Thymus (tissue), 11 donors: Measurements from ENCODE around the gene LY9. TPM values are rescaled to one million over a fixed set of nuclear protein-coding genes. Genes with fewer than 3 reads are reported as not detected.

Experiments used
- DNase-seq, 9 donors: peaks; one replicate each; pipeline ENCODE4 v3.0.0-alpha.2; 2013; ENCODE audit warnings: low spot score in 9 of 9, low read depth in 6 of 9, missing footprints in 1 of 9
- H3K27ac ChIP-seq, 2 donors: one replicate each; pipeline ENCODE4 v1.5.1; 2013; ENCODE audit warnings: control low read depth in 1 of 2, low read depth in 1 of 2, low read length in 1 of 2, mild to moderate bottlenecking in 1 of 2, moderate library complexity in 1 of 2
- H3K27me3 ChIP-seq, 2 donors: one replicate each; pipeline ENCODE4 v1.5.1; 2013; ENCODE audit warnings: low read length in 1 of 2; ENCODE audit not compliant: control insufficient read depth in 2 of 2, insufficient read depth in 1 of 2
- H3K36me3 ChIP-seq, 2 donors: one replicate each; pipeline ENCODE4 v1.5.1; 2013; ENCODE audit warnings: low read length in 1 of 2, mild to moderate bottlenecking in 1 of 2, moderate library complexity in 1 of 2; ENCODE audit not compliant: control insufficient read depth in 2 of 2, insufficient read depth in 2 of 2
- H3K4me1 ChIP-seq, 2 donors: one replicate each; pipeline ENCODE4 v1.5.1; 2013; ENCODE audit warnings: low read length in 2 of 2; ENCODE audit not compliant: control insufficient read depth in 2 of 2, insufficient read depth in 2 of 2
- H3K4me3 ChIP-seq, 2 donors: one replicate each; pipeline ENCODE4 v1.5.1; 2013; ENCODE audit warnings: low read length in 2 of 2, control low read depth in 1 of 2, mild to moderate bottlenecking in 1 of 2
- H3K9me3 ChIP-seq, 2 donors: one replicate each; pipeline ENCODE4 v1.5.1; 2013; ENCODE audit warnings: low read length in 1 of 2, mild to moderate bottlenecking in 1 of 2; ENCODE audit not compliant: control insufficient read depth in 2 of 2, insufficient read depth in 1 of 2
- WGBS: extraction: QIAGEN DNeasy Blood & Tissue Kit; methylation state at CpG from one replicate; pipeline ENCODE4 v1.1.7; 2013; 5-methylcytosine and 5-hydroxymethylcytosine counted together
- polyA plus RNA-seq: library from polyadenylated mRNA; stranded (reverse); fragments of 200-250 nt; gene quantifications from one replicate; pipeline ENCODE4 v1.2.3, GENCODE V29; 2013
- total RNA-seq: library from RNA; stranded (reverse); fragments of 120-200 nt; gene quantifications from one replicate; pipeline ENCODE4 v1.2.4, GENCODE V29; 2013
- donor health status: healthy.

Gene LY9
- total and polyA plus RNA-seq, 2 donors: 25.3 to 28.6 TPM

DNA sequence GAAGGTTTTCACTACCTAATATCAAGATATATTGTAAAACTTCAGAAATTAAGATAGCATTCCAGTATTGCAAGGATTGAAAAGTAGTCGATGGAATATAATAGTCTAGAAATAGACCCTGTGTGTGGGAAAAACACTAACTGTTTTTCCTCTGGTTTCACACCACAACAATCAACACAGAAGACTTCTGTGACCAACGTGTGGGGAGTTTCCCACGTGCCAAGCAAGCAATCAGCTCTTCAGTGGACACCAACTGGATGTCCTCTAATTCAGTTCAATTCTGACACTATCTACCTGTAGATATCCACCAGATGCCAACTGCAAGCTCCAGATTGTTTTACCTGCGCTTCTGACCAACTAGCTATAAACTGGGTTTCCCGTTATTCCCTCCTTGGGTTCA lies 54.6 kb downstream of the LY9 start:
- WGBS: 49% methylated on average over 5 of the region's 5 CpGs
- Histone ChIP-seq H3K9me3 (no peaks in the 10 kb centered on the region), H3K4me3 (no peak overlapping the region), H3K36me3 (no peaks in the 10 kb centered on the region), H3K27ac (no peak overlapping the region), H3K27me3 (no peaks in the 10 kb centered on the region), H3K4me1 (peaks cover 9 to 17% of the 10 kb centered on the region in 2 donors)
- DNase-seq: no peak

GRCh38 chr1:160850993-160851392 lies 55.0 kb downstream of the LY9 start:
- Histone ChIP-seq H3K27me3 (no peaks in the 10 kb centered on the region), H3K9me3 (no peaks in the 10 kb centered on the region), H3K27ac (no peak overlapping the region), H3K4me3 (no peak overlapping the region), H3K36me3 (no peaks in the 10 kb centered on the region), H3K4me1 (peaks cover 14 to 21% of the 10 kb centered on the region in 2 donors)
- DNase-seq: no peak
- 98% methylated on average over 8 of the region's 8 CpGs for WGBS

- H3K4me3 ChIP-seq: no peak overlapping the region
- no peak for DNase-seq
- no peaks in the 10 kb centered on the region for H3K36me3 ChIP-seq
- 98% methylated on average over 3 of the region's 3 CpGs for WGBS
- no peak overlapping the region for H3K27ac ChIP-seq
- H3K4me1 ChIP-seq: peaks cover 17 to 24% of the 10 kb centered on the region in 2 donors
- H3K27me3 ChIP-seq: no peaks in the 10 kb centered on the region
- no peaks in the 10 kb centered on the region for H3K9me3 ChIP-seq
These were observed 57.0 kb downstream of the LY9 start for GRCh38 chr1:160853014-160853413.

DNA sequence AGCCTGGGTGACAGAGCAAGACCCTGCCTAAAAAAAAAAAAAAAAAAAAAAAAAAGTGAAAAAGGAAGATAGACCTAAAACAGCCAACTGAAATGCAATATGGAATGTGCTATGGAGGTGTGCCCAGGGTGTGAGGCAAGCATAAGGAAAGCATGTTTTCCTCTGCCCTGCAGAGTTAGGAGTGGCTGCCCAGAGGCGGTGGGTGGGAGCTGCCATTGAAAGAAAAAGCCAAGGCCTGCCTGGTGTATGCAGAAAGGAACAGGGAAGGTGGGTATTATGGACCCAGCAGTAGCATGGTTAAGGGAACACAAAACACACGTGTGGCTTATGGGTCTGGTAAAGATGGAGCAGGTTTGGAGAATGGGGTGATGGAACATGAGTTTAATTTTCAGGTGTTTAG lies 57.8 kb downstream of the LY9 start:
- DNase-seq: no peak
- Histone ChIP-seq H3K9me3 (no peaks in the 10 kb centered on the region), H3K36me3 (no peaks in the 10 kb centered on the region), H3K4me1 (peaks cover 17 to 24% of the 10 kb centered on the region in 2 donors), H3K27me3 (no peaks in the 10 kb centered on the region), H3K27ac (no peak overlapping the region), H3K4me3 (no peak overlapping the region)
- WGBS: 91% methylated on average over 2 of the region's 2 CpGs

- 30% methylated on average over 9 of the region's 9 CpGs for WGBS
- Histone ChIP-seq H3K4me1 (peaks cover 17 to 24% of the 10 kb centered on the region in 2 donors), H3K9me3 (no peaks in the 10 kb centered on the region), H3K27ac (peak overlapping the region in 1 of 2 donors; percentile 1), H3K36me3 (no peaks in the 10 kb centered on the region), H3K4me3 (no peak overlapping the region), H3K27me3 (no peaks in the 10 kb centered on the region)
- DNase-seq: peak in 2 of 9 donors; percentile 31 to 60
These were observed 59.4 kb downstream of the LY9 start for GRCh38 chr1:160855181-160855981.

GRCh38 chr1:160858097-160858496 lies 62.1 kb downstream of the LY9 start:
- Histone ChIP-seq H3K27ac (no peak overlapping the region), H3K27me3 (peaks cover 0 to 2% of the 10 kb centered on the region in 2 donors), H3K4me1 (peaks cover 21 to 37% of the 10 kb centered on the region in 2 donors), H3K36me3 (no peaks in the 10 kb centered on the region), H3K9me3 (no peaks in the 10 kb centered on the region), H3K4me3 (no peak overlapping the region)
- WGBS: 37% methylated on average over 4 of the region's 4 CpGs
- no peak for DNase-seq

DNA sequence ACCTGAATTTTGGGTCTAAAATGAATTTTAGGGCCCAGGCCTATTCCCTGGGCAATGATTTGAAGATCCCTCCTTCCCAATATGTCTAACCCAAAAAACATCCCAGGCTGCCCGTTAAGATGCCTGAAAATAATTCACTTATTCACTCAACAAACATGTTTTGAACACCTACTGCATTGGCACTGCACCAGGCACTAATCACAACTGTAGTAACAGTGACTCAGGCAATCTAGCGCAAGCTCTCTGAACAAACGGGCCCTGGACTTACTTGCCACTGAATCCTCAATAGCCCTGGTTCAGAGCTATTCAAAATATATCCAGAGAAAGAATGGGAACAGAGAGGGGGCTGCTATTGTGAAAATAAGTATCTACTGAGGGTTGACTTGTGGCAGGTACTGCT lies 62.5 kb downstream of the LY9 start:
- H3K27me3 ChIP-seq: peaks cover 0 to 2% of the 10 kb centered on the region in 2 donors
- H3K27ac ChIP-seq: no peak overlapping the region
- H3K4me1 ChIP-seq: peaks cover 21 to 38% of the 10 kb centered on the region in 2 donors
- H3K36me3 ChIP-seq: no peaks in the 10 kb centered on the region
- H3K4me3 ChIP-seq: no peak overlapping the region
- no peak for DNase-seq
- no peaks in the 10 kb centered on the region for H3K9me3 ChIP-seq
- WGBS: 76% methylated on average over 3 of the region's 3 CpGs

- Histone ChIP-seq H3K36me3 (no peaks in the 10 kb centered on the region), H3K4me1 (peaks cover 21 to 39% of the 10 kb centered on the region in 2 donors), H3K9me3 (no peaks in the 10 kb centered on the region), H3K4me3 (no peak overlapping the region), H3K27ac (no peak overlapping the region), H3K27me3 (peaks cover 0 to 2% of the 10 kb centered on the region in 2 donors)
- 96% methylated on average over 5 of the region's 5 CpGs for WGBS
- DNase-seq: no peak
These were observed 63.2 kb downstream of the LY9 start for GRCh38 chr1:160859166-160859565.

DNA sequence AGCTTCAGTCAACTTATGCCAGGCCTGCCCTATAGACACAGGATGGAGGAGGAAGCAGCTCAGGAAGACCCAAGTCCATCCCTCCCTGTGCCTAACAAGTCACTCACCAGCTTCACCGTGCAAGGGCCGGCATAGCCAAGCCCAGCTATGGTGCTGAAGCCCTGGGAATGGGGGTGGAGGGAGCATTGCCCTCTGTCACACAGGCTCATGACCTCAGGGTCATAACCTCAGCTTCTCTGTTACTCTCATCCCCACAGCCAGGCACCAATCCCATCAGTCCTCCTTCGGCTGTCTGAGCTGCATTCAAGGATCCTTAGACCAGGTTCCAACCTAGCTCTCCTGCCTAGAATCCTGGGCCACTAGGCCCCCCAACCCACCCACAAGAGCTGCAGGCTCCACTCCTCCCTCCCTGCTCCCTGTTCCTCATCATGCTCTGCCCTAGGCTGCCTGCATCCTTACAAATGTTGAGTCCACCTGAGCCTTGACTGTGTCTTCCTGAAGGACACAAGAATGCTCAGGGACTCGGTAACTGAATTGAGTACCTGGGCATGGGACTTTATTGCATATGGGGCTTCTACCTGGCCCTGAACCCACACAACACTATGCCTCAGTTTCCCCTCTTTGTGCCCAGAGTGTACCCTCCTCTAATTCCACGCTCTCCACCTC lies 65.0 kb downstream of the LY9 start:
- 70% methylated on average over 5 of the region's 5 CpGs for WGBS
- no peak overlapping the region for H3K27ac ChIP-seq
- peaks cover 0 to 2% of the 10 kb centered on the region in 2 donors for H3K27me3 ChIP-seq
- H3K4me1 ChIP-seq: peaks cover 8 to 21% of the 10 kb centered on the region in 2 donors
- no peaks in the 10 kb centered on the region for H3K36me3 ChIP-seq
- H3K9me3 ChIP-seq: no peaks in the 10 kb centered on the region
- DNase-seq: no peak
- no peak overlapping the region for H3K4me3 ChIP-seq
